Heart right ventricle (tissue), 16 donors: ENCODE results near the gene BPIFB3. TPM values are rescaled to one million over a fixed set of nuclear protein-coding genes. Genes with fewer than 3 reads are reported as not detected.

Source experiments
- ATAC-seq, 8 donors: fragments of 200-7000 bp; cut with Tn5 transposase; one replicate each; pipeline ENCODE4 v1.9.1; 2020; ENCODE audit warnings: mild to moderate bottlenecking in 8 of 8, moderate library complexity in 8 of 8, moderate number of reproducible peaks in 1 of 8
- DNase-seq, 2 donors: peaks; one replicate each; pipeline ENCODE4 v3.0.0-alpha.2; 2020
- H3K27ac ChIP-seq, 10 donors: fragments of 200-600 bp; sonication (generic) in 2 of 10; one replicate each; pipeline versions ENCODE4 v1.5.0 to v1.8.0; 2020 to 2022; ENCODE audit warnings: mild to moderate bottlenecking in 3 of 10
- H3K27me3 ChIP-seq, 7 donors: fragments of 200-600 bp; one replicate each; pipeline ENCODE4 v1.8.0; 2021 to 2022; ENCODE audit warnings: mild to moderate bottlenecking in 2 of 7
- H3K36me3 ChIP-seq, 9 donors: fragments of 200-600 bp; sonication (generic) in 1 of 9; one replicate each; pipeline versions ENCODE4 v1.5.0 to v1.8.0; 2020 to 2022; ENCODE audit warnings: mild to moderate bottlenecking in 2 of 9
- H3K4me1 ChIP-seq, 9 donors: fragments of 200-600 bp; sonication (generic) in 1 of 9; one replicate each; pipeline versions ENCODE4 v1.5.0 to v1.8.0; 2020 to 2022; ENCODE audit warnings: mild to moderate bottlenecking in 4 of 9
- H3K4me3 ChIP-seq, 10 donors: fragments of 200-600 bp; sonication (generic) in 2 of 10; one replicate each; pipeline versions ENCODE4 v1.5.0 to v1.8.0; 2020 to 2022; ENCODE audit warnings: mild to moderate bottlenecking in 7 of 10, moderate library complexity in 2 of 10
- H3K9me3 ChIP-seq, 11 donors: fragments of 200-600 bp in 10 of 11; sonication (generic) in 2 of 11; one replicate each; pipeline versions ENCODE4 v1.5.0 to v1.8.0; 2013 to 2022; ENCODE audit warnings: mild to moderate bottlenecking in 2 of 11, control low read depth in 1 of 11, moderate library complexity in 1 of 11
- CTCF ChIP-seq, 9 donors: fragments of 200-600 bp; sonication (generic) in 2 of 9; IDR thresholded peaks; one replicate each; pipeline versions ENCODE4 v1.5.0 to v1.8.0; 2021 to 2022; ENCODE audit warnings: antibody characterized with exemption in 9 of 9, mild to moderate bottlenecking in 5 of 9, moderate library complexity in 1 of 9
- WGBS, 2 donors: extraction: QIAGEN DNeasy Blood & Tissue Kit; methylation state at CpG; one replicate each; pipeline ENCODE4 v1.1.7; 2013; ENCODE audit warnings: inconsistent platforms in 1 of 2; 5-methylcytosine and 5-hydroxymethylcytosine counted together
- intact Hi-C, 10 donors: fragments of 100-400 bp; cut with DNase I; formaldehyde crosslinking; loops; one replicate each; pipeline versions ENCODE4 v1.11.1 to v1.14.2; 2022
- polyA plus RNA-seq, 2 donors: library from polyadenylated mRNA; stranded (reverse); fragments of 200-250 nt; gene quantifications; one replicate each; pipeline ENCODE4 v1.2.3, GENCODE V29; 2013
- total RNA-seq, 10 donors: library from RNA; stranded (reverse); fragmentation: NEBNext Ultra II Directional in 3 of 10; extraction: Animal tissue kit (Norgen Biotek cat#: 25700) in 3 of 10; gene quantifications; one replicate each; pipeline versions ENCODE4 v1.2.1 to v1.2.4, GENCODE V29; 2021 to 2023
- donor health status: Arrhythmogenic right ventricular cardiomyopathy.
- donor health status: ischemic (EF 13 %, LVEDD 7.1; RV severe dilation, severe dysfunction).
- donor health status: healthy with polysubstance abuse.
- donor health status: DM: no; HTN: yes; CAD: no.
- donor health status: DM: no; HTN: no; CAD: no.
- donor health status: ischemic (EF 25% LVEDD 6.9; RV normal size, moderate dysfunction).
- donor health status: ischemic (EF 25% LVEDD 5.7; RV mildly dilated, moderate dysfunction).
- donor health status: healthy.
- donor health status: DM: yes; HTN: yes; CAD: no.
- donor health status: Ischemic cardiomyopathy.
- donor health status: ischemic (EF 35%, LVEDD 5.7; RV mildly dilated, moderate dysfunction).
- donor health status: nonischemic (EF 11% LVEDD 7.7; RV severe dilation, severe dysfunction).
- donor health status: DM: yes; HTN: yes; CAD: no.
- donor health status: PGD.
- donor health status: ischemic (EF 29% LVEDD 5.4; RV normal size, mild dysfunction).
- donor health status: nonischemic (EF 23%, LVEDD 6.1; RV moderate dilation, normal function).

The BPIFB3 gene
- total and polyA plus RNA-seq, 12 donors: not detected

GRCh38 chr20:33062105-33062824 is 8.6 kb downstream of the BPIFB3 start:
- intact Hi-C loops: no loop called here
- no peaks in the 10 kb centered on the region for H3K27me3 ChIP-seq
- WGBS, 2 donors: 60 to 63% methylated on average over 9 of the region's 9 CpGs

GRCh38 chr20:33062825-33063149 is 9.1 kb downstream of the BPIFB3 start:
- Histone ChIP-seq H3K9me3 (no peaks in the 10 kb centered on the region), H3K27ac (no peak overlapping the region), H3K4me1 (no peaks in the 10 kb centered on the region), H3K4me3 (no peak overlapping the region), H3K27me3 (no peaks in the 10 kb centered on the region), H3K36me3 (no peaks in the 10 kb centered on the region)
- WGBS, 2 donors: 79 to 88% methylated on average over 1 of the region's 1 CpG
- no peak for DNase-seq
- no peak for TF ChIP-seq CTCF (IDR thresholded peaks at IDR 0.05)
- intact Hi-C loops: no loop called here
- no peak for ATAC-seq

More at GRCh38 chr20:33062105-33062824, 8.6 kb downstream of the BPIFB3 start:
- Histone ChIP-seq H3K36me3 (no peaks in the 10 kb centered on the region), H3K4me3 (no peak overlapping the region), H3K9me3 (no peaks in the 10 kb centered on the region), H3K27ac (no peak overlapping the region), H3K4me1 (no peaks in the 10 kb centered on the region)
- DNase-seq: no peak
- no peak for TF ChIP-seq CTCF (IDR thresholded peaks at IDR 0.05)
- ATAC-seq: no peak

GRCh38 chr20:33063271-33063670 is 9.6 kb downstream of the BPIFB3 start:
- Histone ChIP-seq H3K27me3 (no peaks in the 10 kb centered on the region), H3K36me3 (no peaks in the 10 kb centered on the region), H3K4me3 (no peak overlapping the region), H3K4me1 (no peaks in the 10 kb centered on the region), H3K27ac (no peak overlapping the region), H3K9me3 (no peaks in the 10 kb centered on the region)
- intact Hi-C loops: no loop called here
- ATAC-seq (no peak), DNase-seq (no peak)
- 89 to 90% methylated on average over 6 of the region's 6 CpGs for WGBS, 2 donors
- TF ChIP-seq CTCF (IDR thresholded peaks at IDR 0.05): no peak

- no peak overlapping the region for H3K27ac ChIP-seq
- H3K4me1 ChIP-seq: no peaks in the 10 kb centered on the region
- no peak for TF ChIP-seq CTCF (IDR thresholded peaks at IDR 0.05)
- H3K36me3 ChIP-seq: no peaks in the 10 kb centered on the region
- no peaks in the 10 kb centered on the region for H3K9me3 ChIP-seq
- DNase-seq (no peak), ATAC-seq (no peak)
- H3K4me3 ChIP-seq: no peak overlapping the region
- H3K27me3 ChIP-seq: no peaks in the 10 kb centered on the region
- WGBS, 2 donors: 88 to 91% methylated on average over 11 of the region's 11 CpGs
- intact Hi-C loops: no loop called here
These were observed 11.0 kb downstream of the BPIFB3 start for GRCh38 chr20:33064572-33065287.
